Stimulated activated CD4-positive, alpha-beta T cell treated with anti-CD3 and anti-CD28 coated beads, Interleukin-4, amount 100 ng/mL, for 4 hours (primary cell): ENCODE data around the gene KREMEN2.
A peak's percentile ranks its signal among the peaks of the same experiment; 100 is the strongest.

Experiments
- DNase-seq, 2 experiments: peaks; one replicate each; pipeline ENCODE4 v3.0.0-alpha.2; 2020

The KREMEN2 gene

GRCh38 chr16:2966043-2966807 is 2.1 kb downstream of the KREMEN2 start:
- no peak for DNase-seq

GRCh38 chr16:2966808-2967191 is 2.7 kb downstream of the KREMEN2 start:
- DNase-seq = no peak

- DNase-seq = peak in 1 of 2 experiments; percentile 17
These were observed 3.1 kb downstream of the KREMEN2 start for GRCh38 chr16:2967211-2967631.

- DNase-seq = no peak
These were observed 3.7 kb downstream of the KREMEN2 start for GRCh38 chr16:2967721-2968161.

- DNase-seq = no peak
These were observed 4.3 kb downstream of the KREMEN2 start for GRCh38 chr16:2968368-2968737.

- DNase-seq = peak; percentile 66 to 79
These were observed 4.9 kb downstream of the KREMEN2 start, which contains the start of gene PAQR4 for GRCh38 chr16:2968738-2969544. TSS of gene PAQR4 (plus strand) at chr16:2969348. CDS start at chr16:2969675, 327 bp downstream.

- peak; percentile 67 to 71 for DNase-seq
These were observed 5.8 kb downstream of the KREMEN2 start for GRCh38 chr16:2969545-2970521.

- no peak for DNase-seq
These were observed 6.5 kb downstream of the KREMEN2 start for GRCh38 chr16:2970563-2970962.

GRCh38 chr16:2971134-2971984 is 7.3 kb downstream of the KREMEN2 start:
- DNase-seq = no peak

- DNase-seq = no peak
These were observed 8.1 kb downstream of the KREMEN2 start for GRCh38 chr16:2971985-2972784.

GRCh38 chr16:2973093-2973492 is 9.0 kb downstream of the KREMEN2 start:
- DNase-seq = no peak

- DNase-seq = no peak
These were observed 9.7 kb downstream of the KREMEN2 start for GRCh38 chr16:2973605-2974318.

- DNase-seq = no peak
These were observed 10.4 kb downstream of the KREMEN2 start for GRCh38 chr16:2974319-2975056.

GRCh38 chr16:2975161-2975795 is 11.2 kb downstream of the KREMEN2 start:
- DNase-seq = no peak

- no peak for DNase-seq
These were observed 12.1 kb downstream of the KREMEN2 start for GRCh38 chr16:2976201-2976600.

- no peak for DNase-seq
These were observed 12.6 kb downstream of the KREMEN2 start for GRCh38 chr16:2976673-2977072.

- no peak for DNase-seq
These were observed 13.4 kb downstream of the KREMEN2 start for GRCh38 chr16:2977440-2977839.

- DNase-seq = no peak
These were observed 15.7 kb downstream of the KREMEN2 start for GRCh38 chr16:2979669-2980226.
